HTR-8/SVneo (cell line): ENCODE measurements around the gene OR10G8.

ENCODE experiments used
- DNase-seq: peaks from one replicate; pipeline ENCODE4 v3.0.0; 2011; ENCODE audit warnings: low spot score, mixed read lengths; ENCODE audit not compliant: insufficient read length
- FAIRE-seq: peaks from 2 replicates; lab custom pipeline; 2011; peaks lifted over from hg19 to GRCh38; lab: Jason Lieb, UNC

OR10G8 gene

DNA sequence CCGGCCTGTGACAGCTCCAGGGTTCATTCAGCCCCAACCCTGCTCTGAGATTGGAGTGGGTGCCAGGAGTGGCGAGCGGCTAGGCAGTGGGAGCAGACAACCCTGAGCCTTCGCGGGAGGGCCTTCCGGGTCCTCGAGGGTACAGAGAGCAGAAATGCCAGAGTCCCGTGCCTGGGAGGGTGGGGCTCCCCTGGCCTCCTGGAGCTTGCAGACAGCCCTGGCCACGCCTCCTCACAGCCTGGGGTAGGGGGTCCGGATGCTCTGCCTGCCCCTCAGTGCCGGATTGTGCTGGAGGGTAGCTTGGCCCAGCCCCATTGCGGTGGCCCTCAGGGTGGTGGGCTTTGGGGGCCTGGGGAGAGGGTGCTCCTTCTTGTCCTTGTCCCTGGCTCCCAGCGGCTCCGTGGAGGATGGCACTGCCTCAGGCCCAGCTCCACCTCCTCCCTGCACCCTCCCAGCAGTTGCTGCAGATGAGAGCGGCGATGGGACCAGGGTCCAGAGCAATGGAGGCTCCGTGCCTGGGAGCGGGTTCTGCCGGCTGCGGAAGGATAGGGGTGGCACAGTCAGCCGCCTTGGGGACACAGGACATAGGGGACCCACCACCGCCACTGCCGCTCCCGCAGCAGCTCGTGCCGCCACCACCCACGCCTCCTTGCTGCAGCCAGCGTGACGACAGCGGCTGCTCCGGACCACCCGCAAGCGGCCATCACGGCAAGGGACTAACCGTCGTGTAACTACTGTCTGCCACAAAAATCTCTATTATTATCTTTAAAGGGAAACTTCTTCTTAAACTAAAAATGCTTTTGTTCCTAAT, 49.4 kb downstream of the OR10G8 start:
- FAIRE-seq (no peak), DNase-seq (no peak)

DNA sequence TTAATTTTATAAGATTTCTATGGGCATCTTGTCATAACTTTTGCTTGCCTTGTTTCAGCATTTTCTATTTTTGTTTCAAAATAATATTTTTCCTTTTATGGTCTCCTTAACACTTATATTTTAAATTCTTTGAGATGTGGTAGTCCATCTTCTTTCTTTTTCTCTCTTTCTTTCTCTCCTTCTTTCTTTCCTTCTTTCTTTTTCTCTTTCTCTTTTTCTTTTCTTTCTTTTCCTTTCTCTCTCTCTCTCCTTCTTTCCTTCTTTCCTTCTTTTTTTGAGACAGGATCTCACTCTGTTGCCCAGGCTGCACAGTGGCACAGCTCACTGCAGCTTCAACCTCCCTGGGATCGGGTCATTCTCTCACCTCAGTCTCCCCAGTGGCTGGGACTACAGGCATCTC, 50.7 kb downstream of the OR10G8 start:
- no peak for DNase-seq
- no peak for FAIRE-seq

DNA sequence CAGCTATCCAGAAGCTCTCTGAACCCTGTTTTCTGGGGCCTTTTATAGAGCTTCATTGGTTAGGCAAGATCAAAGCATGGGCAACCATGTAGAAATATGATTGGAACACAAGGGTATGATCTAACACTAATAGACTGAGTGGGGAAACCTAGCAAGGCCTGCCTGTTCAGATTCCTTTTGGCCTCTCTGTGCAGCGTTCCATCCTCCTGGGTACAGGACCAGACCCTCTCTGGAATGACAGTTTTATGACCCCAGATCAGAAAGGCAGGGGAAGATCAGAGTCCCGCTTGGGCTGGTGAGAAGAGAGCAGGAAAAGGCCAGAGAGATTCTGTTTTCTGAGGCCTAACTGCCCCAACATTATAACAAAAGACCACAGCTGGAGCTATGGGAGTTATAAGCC, 52.0 kb downstream of the OR10G8 start:
- DNase-seq (no peak), FAIRE-seq (no peak)

DNA sequence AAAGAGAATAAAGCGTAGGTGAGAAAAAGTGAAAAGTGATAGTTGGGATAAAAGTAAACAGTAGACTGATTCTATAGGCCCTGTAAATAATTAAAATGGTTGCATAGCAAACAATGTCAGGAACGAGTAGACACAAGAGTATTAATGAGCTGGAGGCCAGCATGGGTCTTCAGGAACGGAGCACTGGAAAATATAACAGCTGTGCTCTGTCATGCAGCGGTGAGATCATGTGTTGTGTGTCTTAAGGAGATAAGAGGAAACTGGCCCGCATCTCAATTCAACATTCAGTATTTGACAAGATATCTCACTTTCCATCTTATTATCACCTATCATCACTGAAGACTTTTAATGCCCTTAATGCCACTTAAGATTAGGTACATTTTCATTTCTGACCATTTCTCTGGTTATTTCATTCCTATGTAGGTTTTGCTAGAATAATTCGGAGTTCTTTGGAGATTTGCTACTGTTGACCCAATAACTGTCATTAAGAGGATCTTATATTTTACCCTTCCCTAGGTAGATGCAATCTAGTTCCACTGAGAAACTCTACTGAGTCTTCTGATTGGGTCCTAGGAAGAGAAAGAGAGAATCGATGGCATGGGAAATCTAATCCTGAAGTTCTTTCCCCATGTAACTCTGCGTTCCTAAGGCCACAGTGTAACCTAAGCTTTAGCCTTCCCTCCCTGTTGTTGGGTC, 53.2 kb downstream of the OR10G8 start:
- FAIRE-seq (no peak), DNase-seq (no peak)
